Parietal lobe (tissue), 1 donor: ENCODE results near the gene OR9A2. TPM values are rescaled to one million over a fixed set of nuclear protein-coding genes. Genes with fewer than 3 reads are reported as not detected.

Source experiments
- total RNA-seq: library from RNA; depleted of rRNA; stranded (reverse); fragments of >200 nt; gene quantifications from one replicate; pipeline ENCODE4 v1.2.3, GENCODE V29; 2014

OR9A2 gene
- total RNA-seq = 5.6 TPM

GRCh38 chr7:143027032-143027431, at the start of gene OR9A2:
Gene OR9A2 (minus strand): TSS chr7:143027132. CDS start chr7:143027132, 0 bp downstream.

GRCh38 chr7:143052041-143052440, 25.1 kb upstream of the OR9A2 start, which contains the start of gene OR6V1:
Gene OR6V1 (plus strand): TSS chr7:143052341. CDS start chr7:143052341, 0 bp downstream.

Other genes starting within 250 kb of the OR9A2 start
- gene EPHB6, start 172.1 kb downstream of the OR9A2 start, total RNA-seq = 57.3 TPM
- gene TRPV6, start 141.4 kb downstream of the OR9A2 start, total RNA-seq = 0.94 TPM
- 0.31 TPM for gene TRPV5, start 93.4 kb downstream of the OR9A2 start, total RNA-seq
- not detected for gene LLCFC1, start 87.6 kb downstream of the OR9A2 start, total RNA-seq
- 3.8 TPM for gene KEL, start 64.8 kb downstream of the OR9A2 start, total RNA-seq
- not detected for gene OR6V1, start 25.2 kb upstream of the OR9A2 start, total RNA-seq
- not detected for gene PIP, start 104.9 kb upstream of the OR9A2 start, total RNA-seq
- not detected for gene TAS2R39, start 156.3 kb upstream of the OR9A2 start, total RNA-seq
- not detected for gene TAS2R40, start 194.9 kb upstream of the OR9A2 start, total RNA-seq
- gene GSTK1, start 236.3 kb upstream of the OR9A2 start, total RNA-seq = 45.1 TPM